HG03457 (cell line): Measurements from ENCODE around the gene TRAPPC14.
"Not testable (repeated sequence)": the region's sequence is repeated elsewhere in the genome, so short reads cannot be mapped to it uniquely, and the experiment has no call there.

Source experiments
- ATAC-seq: cut with Tn5 transposase; IDR thresholded peaks from one replicate; pipeline ENCODE4 v1.9.1; 2021; ENCODE audit warnings: moderate number of reproducible peaks; ENCODE audit not compliant: unreplicated experiment

Gene TRAPPC14, protein sequence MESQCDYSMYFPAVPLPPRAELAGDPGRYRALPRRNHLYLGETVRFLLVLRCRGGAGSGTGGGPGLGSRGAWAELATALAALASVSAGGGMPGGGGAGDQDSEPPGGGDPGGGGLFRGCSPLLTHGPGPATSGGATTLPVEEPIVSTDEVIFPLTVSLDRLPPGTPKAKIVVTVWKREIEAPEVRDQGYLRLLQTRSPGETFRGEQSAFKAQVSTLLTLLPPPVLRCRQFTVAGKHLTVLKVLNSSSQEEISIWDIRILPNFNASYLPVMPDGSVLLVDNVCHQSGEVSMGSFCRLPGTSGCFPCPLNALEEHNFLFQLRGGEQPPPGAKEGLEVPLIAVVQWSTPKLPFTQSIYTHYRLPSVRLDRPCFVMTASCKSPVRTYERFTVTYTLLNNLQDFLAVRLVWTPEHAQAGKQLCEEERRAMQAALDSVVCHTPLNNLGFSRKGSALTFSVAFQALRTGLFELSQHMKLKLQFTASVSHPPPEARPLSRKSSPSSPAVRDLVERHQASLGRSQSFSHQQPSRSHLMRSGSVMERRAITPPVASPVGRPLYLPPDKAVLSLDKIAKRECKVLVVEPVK

DNA sequence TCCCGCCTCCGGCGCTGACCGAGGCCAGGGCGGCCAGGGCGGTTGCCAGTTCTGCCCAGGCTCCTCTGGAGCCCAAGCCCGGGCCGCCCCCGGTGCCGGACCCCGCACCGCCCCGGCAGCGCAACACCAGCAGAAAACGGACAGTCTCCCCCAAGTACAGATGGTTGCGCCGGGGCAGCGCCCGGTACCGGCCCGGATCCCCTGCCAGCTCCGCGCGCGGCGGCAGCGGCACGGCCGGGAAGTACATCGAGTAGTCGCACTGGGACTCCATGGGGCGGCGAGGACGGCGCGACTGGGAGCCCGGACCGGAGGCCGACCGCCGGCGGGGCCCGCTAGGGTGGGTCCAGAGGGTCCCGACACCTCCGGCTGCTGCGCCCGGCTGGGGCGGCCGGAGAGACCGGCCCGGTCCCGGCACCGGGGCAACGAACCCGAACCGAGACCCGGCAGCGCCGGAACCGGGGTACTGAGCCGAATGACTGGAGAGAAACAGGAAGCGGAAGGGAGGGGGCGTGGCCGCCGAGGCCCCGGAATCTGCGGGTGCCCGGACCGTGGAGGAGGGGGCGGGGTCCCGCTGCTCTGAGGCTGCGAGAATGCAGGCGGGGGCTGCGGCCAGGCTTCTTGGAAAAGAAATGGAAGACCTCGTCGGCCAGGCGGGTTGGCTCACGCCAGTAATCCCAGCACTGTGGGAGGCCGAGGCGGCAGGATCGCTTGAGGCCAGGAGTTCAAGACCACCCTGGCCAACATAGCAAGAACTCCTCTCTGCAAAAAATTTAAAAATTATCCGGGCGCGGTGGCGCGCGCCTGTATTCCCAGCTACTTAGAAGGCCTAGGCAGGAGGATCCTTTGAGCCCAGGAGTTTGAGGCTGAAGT, at the start of gene TRAPPC14:
Gene TRAPPC14 (minus strand): TSS at position 495 of the 870 bp plus-strand sequence. CDS start 224 bp downstream, at position 271.
- peak; percentile 48 for ATAC-seq

DNA sequence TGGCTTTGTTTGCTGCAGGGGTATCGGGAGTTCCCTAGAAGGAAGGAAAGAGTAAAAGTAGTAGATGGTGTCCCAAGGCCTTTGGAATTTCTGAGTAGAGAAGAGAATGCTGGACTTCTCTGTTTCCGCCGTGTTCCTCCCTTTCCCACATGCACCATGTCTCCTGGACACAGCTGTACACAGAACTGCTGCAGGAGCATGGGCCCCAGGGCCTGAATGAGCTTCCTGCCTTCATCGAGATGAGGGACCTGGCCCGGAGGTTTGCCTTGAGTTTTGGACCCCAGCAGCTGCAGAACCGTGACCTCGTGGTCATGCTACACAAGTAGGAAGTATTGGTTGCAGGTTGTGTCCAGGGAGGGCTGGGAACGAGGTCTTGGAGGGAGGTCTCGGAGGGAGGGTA, 45.9 kb upstream of the TRAPPC14 start:
- ATAC-seq, result no peak

DNA sequence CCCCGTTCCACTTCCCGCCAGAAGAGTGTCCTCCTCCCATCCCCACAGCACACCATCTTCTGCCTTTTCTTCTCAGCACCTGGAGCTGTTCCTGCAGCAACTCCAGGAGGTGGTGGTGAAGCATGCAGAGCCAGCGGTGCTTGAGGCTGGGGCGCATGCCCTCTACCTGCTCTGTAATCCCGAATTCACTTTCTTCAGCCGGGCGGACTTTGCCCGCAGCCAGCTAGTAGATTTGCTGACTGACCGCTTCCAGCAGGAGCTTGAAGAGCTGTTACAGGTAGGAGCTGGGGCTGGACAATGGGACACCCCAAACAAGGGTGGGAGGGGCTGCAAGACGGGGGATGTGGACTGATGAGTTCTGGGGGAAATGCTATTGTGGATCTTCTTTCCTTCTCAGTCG, 42.2 kb upstream of the TRAPPC14 start:
- no peak for ATAC-seq

DNA sequence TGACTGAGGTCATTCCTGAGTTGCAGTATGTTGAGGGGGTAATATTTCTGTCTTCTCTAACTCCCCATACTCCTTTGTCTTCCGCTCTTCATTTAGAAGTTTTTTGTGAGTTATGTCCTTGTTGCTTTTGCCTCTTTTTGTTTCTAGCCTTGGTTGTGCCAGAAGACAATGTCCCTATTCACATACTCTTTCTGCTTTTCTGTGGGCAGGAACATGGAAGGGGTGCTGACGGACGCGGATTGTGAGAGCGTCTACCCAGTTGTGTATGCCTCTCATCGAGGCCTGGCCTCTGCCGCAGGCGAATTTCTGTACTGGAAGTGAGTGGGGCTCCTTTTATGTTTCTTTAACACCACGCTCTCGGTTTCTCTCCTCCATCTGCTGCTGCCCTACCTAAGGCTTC, 39.7 kb upstream of the TRAPPC14 start:
- no peak for ATAC-seq

GRCh38 chr7:100195901-100196322, 37.4 kb upstream of the TRAPPC14 start:
- not testable (repeated sequence) for ATAC-seq

- no peak for ATAC-seq
Observed at GRCh38 chr7:100195222-100195621, 36.7 kb upstream of the TRAPPC14 start.

- ATAC-seq, result no peak
Observed at GRCh38 chr7:100192969-100193368, 34.4 kb upstream of the TRAPPC14 start.

GRCh38 chr7:100192281-100192862, 33.8 kb upstream of the TRAPPC14 start:
- not testable (repeated sequence) for ATAC-seq

DNA sequence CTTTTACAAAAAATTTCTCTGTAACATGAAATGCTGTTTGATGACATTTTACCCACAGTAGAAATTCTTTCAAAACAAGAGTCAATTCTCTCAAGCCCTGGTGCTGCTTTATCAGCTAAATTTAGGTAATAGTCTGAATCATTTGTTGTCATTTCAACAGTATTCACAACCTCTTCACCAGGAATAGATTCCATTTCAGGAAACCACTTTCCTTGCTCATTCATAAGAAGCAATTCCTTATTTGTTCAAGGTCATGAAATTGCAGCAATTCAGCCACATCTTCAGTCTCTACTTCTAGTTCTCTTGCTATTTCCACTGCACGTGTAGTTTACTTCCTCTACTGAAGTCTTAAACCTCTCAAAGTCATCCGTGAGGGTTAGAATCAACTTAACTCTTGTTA, 33.3 kb upstream of the TRAPPC14 start:
- ATAC-seq, result no peak

DNA sequence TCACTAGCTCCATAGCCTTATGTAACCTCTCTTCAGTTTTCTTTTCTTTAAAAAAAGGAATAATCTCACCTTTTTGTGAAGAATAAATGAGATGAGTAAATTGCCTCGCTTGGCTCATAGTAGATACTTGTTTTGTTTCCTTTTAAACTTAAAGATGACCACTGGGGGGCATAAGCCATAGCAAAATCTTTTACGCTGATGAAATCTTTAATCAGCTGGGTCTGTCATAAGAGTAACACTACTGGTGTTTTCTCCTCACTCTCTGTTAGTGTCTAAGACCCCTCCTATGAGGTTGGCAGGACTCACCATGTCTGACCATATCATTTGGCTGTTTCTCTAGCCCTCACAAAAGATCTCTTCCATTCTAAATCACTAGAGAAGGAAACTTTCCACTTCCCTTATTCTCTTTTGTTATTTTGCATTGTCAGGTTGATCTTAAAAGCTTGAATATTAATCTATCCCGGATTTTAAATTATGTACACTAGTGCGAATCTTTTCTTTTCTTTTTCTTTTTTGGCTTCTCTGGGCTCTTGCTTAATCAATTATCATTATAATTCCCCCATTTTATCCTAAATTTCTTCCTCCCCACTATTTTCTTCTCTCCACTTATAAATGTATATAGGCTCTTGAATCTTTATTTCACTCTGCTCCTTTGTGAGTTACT, 31.7 kb upstream of the TRAPPC14 start:
- ATAC-seq, result no peak

DNA sequence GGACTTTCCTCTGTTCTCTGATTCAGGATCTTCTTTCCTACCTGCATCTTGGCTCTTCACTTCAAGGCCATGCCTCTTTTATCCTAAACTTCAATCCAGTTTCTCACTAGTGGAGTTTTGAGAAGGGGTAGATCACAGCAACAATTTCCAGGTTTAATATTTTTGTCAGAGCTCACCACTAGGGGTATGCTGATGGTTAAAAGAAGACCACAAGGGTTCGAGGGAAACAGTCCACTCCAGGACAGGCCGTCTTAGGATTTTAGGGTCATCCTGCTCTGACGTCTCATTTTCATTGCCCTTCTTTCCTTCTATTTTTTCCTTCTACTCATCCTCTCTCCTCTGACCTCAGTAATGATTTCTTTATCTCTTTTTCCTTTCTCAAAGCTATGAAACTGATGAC, 30.5 kb upstream of the TRAPPC14 start:
- no peak for ATAC-seq

DNA sequence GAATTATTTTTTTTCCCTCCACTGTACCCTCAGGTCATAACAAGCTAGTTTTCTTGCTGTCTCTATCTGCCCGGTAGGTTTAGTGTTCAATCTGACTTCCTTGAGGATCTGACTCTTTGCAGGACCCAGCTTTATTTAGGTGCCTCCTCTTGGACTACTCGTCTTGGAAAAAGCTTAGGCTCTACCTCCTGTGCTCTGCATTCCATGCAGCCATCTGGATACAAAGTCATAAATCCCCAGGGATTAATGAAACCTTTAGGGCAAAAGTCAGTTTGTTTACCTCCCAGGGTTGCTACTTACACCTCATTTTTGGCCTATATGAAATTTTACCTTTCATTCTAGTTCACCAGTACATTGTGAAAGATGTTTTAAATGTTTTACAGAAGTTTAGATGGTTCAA, 27.2 kb upstream of the TRAPPC14 start:
- ATAC-seq, result no peak

DNA sequence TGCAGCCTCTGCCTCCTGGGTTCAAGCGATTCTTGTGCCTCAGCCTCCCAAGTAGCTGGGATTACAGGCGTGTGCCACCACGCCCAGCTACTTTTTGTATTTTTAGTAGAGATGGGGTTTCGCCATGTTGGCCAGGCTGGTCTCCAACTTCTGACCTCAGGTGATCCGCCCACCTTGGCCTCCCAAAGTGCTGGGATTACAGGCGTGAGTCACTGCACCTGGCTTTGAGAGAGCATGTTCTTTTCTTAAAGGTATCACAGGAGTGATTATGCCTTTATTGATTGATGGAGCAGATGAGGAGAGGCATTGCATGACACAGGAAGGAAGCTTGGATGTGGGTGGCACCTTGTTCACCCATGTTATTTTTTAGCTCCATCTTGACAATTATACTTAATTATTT, 24.6 kb upstream of the TRAPPC14 start:
- not testable (repeated sequence) for ATAC-seq

- not testable (repeated sequence) for ATAC-seq
Observed at GRCh38 chr7:100182616-100183015, 24.1 kb upstream of the TRAPPC14 start.

DNA sequence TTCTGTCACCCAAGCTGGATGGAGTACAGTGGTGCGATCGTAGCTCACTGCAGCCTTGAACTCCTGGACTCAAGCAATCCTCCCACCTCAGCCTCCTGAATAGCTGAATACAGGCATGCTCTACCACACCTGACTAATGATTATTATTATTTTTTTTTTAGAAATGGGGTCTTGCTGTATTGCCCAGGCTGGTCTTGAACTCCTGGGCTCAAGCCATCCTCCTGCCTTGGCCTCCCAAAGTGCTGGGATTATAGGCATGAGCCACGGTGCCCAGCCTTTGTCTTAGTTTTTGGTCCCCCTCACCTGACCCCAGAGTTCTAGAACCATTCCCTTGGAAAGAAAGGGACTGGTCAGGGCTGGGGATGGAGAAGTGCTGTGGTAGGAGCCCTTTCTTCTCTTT, 21.6 kb upstream of the TRAPPC14 start:
- ATAC-seq, result not testable (repeated sequence)

DNA sequence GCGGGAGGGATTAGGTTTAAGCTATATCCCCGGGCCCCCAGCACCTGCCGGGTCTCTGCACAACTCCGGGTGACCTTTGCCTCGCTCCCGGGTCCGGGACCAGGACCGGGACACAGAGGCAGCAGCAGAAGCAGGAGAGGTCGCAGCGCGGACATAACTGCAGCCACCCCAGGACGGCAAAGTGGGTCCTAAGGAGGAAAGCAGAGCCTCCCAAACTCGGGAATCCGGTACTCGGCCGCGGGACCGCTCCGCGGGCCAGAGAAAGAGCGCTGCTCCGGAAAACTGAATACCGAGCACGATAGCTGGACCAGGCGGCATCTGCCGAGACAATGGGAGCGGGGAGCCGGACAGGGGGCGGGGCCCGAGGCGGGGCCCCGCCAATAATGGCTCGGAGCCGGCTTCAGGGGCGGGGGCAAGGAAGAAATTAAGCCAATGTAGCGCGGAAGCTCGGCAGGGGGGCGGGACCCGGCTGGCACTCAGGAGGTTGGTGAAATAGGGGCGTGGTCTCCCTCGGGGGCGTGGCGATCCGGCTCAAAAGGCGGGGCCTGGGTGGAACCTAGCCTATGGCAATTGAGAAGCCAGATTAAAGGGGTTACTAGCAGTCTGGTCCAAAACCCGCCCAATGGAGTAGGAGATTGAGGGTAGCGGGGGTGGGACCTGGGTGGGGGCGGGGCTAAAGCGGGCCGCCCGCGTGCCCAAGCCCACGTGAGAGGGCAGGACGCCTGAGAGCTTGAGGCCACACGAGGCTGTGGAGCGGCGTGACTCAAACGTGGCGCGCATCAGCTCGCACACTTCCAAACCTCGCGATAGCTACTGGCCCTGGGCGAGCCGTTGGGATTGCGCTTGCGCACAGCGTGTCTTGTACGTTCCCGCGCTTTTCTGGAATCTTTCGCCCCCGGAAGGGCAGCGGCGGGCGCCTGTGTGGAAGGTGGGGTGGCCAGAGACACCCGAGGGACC, 18.8 kb upstream of the TRAPPC14 start, which contains the start of the genes GPC2 and STAG3:
Gene GPC2 (minus strand): TSS at position 337 of the 957 bp plus-strand sequence. CDS start 182 bp downstream, at position 155.
Gene STAG3 (plus strand): TSS at position 874 of the 957 bp plus-strand sequence. CDS start 2,639 bp downstream, outside the sequence.
- ATAC-seq, result peak; percentile 65

- no peak for ATAC-seq
Observed at GRCh38 chr7:100176096-100177044, 17.8 kb upstream of the TRAPPC14 start.
